IPS DF 6.9 (cell line): Measurements from ENCODE around the gene ABHD5.

Experiments used
- DNase-seq: peaks from one replicate; pipeline ENCODE4 v3.0.0-alpha.2; 2013; ENCODE audit warnings: low read depth, low spot score
- H3K27ac ChIP-seq: one replicate; pipeline ENCODE4 v1.5.1; 2013; ENCODE audit warnings: low read length, control low read depth
- H3K27me3 ChIP-seq: 2 replicates; pipeline ENCODE4 v1.6.1; 2013; ENCODE audit warnings: mild to moderate bottlenecking, low read length; ENCODE audit not compliant: control insufficient read depth, insufficient read depth
- H3K36me3 ChIP-seq: 2 replicates; pipeline ENCODE4 v1.6.1; 2013; ENCODE audit warnings: low read length; ENCODE audit not compliant: control insufficient read depth, insufficient read depth
- H3K4me1 ChIP-seq: 2 replicates; pipeline ENCODE4 v1.6.1; 2013; ENCODE audit warnings: low read length; ENCODE audit not compliant: control insufficient read depth, insufficient read depth
- H3K4me3 ChIP-seq: 2 replicates; pipeline ENCODE4 v1.5.1; 2013; ENCODE audit warnings: mild to moderate bottlenecking, low read length
- H3K9me3 ChIP-seq: 2 replicates; pipeline ENCODE4 v1.6.1; 2013; ENCODE audit warnings: low read length, inconsistent platforms; ENCODE audit not compliant: control insufficient read depth, insufficient read depth
- WGBS: extraction: QIAGEN DNeasy Blood & Tissue Kit; methylation state at CpG from one replicate; pipeline ENCODE4 v1.1.7; 2013; ENCODE audit warnings: mixed read lengths, missing lambda C conversion rate; ENCODE audit not compliant: insufficient read length, insufficient coverage; 5-methylcytosine and 5-hydroxymethylcytosine counted together

Gene ABHD5

DNA sequence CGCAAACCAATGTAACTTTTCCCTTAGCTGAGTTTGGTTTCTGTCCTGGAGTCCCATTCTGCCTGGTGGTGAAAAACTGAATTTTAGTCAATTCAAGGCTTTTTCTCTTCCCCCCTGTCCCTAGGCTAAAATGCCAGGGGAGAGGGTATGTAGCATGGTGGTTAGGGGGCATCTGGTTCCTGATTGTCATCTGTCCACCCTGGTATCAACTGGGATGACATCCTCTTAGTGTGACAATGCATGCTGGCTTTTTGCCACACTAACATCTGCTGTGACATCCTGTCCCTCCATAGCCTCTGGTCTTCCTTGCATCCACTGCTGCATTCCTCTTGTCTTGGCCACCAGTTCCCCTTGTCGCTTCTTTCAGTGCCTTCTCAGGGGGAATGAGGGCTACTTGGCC lies 73.7 kb downstream of the ABHD5 start:
- WGBS = no CpG with 5 or more reads among the region's 2 CpGs
- H3K4me1 ChIP-seq = no peaks in the 10 kb centered on the region
- H3K36me3 ChIP-seq = no peaks in the 10 kb centered on the region
- no peak overlapping the region for H3K4me3 ChIP-seq
- H3K27me3 ChIP-seq = no peaks in the 10 kb centered on the region
- no peak for DNase-seq
- no peak overlapping the region for H3K27ac ChIP-seq
- H3K9me3 ChIP-seq = no peaks in the 10 kb centered on the region

- no CpG with 5 or more reads among the region's 4 CpGs for WGBS
- H3K4me3 ChIP-seq = no peak overlapping the region
- H3K36me3 ChIP-seq = no peaks in the 10 kb centered on the region
- no peaks in the 10 kb centered on the region for H3K9me3 ChIP-seq
- peaks cover 2% of the 10 kb centered on the region; the same call in 1 of the 2 replicates for H3K4me1 ChIP-seq
- H3K27me3 ChIP-seq = no peaks in the 10 kb centered on the region
- DNase-seq = no peak
- no peak overlapping the region for H3K27ac ChIP-seq
Observed at GRCh38 chr3:43765521-43765971, 74.8 kb downstream of the ABHD5 start.

GRCh38 chr3:43766672-43767465 lies 76.1 kb downstream of the ABHD5 start:
- WGBS = no CpG with 5 or more reads among the region's 2 CpGs
- Histone ChIP-seq H3K4me1 (peaks cover 2% of the 10 kb centered on the region; the same call in 1 of the 2 replicates), H3K27me3 (no peaks in the 10 kb centered on the region), H3K27ac (no peak overlapping the region), H3K9me3 (no peaks in the 10 kb centered on the region), H3K36me3 (no peaks in the 10 kb centered on the region), H3K4me3 (no peak overlapping the region)
- no peak for DNase-seq

DNA sequence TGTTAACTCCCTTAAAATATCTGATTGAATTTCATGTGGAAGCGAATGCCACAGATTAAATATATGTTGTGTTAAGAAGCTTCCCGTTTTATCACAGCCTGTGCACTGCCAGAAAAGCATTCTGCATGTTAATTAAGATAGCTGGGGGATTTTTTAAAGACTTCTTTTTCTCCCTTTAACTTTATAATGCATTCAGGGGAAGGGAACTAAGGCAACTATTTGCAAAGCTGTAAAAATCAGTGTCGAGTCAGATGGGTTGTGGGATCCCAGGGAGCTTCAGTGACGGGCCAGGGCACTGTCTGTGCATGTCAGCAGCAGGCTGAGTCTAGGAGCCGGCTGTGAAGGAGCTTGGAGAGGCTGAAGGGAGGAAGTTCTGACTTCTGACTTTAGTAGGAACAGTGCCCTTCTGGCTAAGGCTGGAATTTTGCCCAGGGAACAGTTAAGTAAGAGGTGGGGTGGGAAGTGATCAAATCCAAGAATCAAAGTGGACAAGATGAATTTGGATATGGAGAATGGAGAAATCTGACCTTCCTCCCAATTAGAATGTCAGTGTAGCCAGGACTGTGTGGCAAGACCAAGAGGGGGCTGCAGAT lies 77.7 kb downstream of the ABHD5 start:
- H3K4me1 ChIP-seq = peaks cover 4% of the 10 kb centered on the region; the same call in 1 of the 2 replicates
- no peak for DNase-seq
- no peaks in the 10 kb centered on the region for H3K36me3 ChIP-seq
- no peak overlapping the region for H3K4me3 ChIP-seq
- no peaks in the 10 kb centered on the region for H3K9me3 ChIP-seq
- H3K27ac ChIP-seq = no peak overlapping the region
- no peaks in the 10 kb centered on the region for H3K27me3 ChIP-seq
- no CpG with 5 or more reads among the region's 5 CpGs for WGBS

DNA sequence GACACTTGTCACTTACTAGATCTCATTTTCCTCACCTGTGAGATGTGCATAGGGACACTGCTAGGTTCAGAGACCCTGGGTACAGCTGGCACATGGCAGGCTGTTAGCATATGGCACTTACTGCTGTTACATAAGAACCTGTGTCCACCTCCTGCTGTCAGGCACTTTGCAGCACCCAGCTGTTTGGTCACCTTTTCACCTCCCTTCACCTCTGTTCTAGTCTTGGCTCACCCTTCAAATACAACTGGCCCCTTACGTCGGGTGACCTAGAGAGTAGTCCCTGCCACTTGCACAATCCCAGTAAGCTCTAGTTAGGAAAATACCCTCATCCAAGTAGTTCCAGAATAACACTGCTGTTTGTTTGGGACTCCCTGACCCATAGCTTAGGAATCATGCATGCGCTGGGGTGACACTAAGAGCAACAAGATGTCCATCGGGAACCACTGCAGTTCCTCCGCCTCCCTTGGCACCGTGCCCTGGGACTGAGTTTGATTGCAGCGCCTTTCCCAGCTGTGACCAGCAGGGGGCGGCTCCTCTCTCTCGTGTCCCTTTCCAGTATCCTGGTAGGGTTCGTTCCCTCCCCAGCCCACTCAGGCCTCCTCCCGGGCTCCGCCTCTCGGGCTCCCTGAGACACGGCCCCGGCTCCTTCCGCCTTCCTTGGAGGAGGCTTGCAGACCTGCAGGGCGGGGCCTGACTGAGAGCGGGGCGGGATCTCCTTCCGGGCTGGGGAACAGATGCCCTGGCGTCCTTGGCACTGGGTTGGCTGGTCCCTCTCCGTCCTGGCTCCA lies 78.6 kb downstream of the ABHD5 start:
- H3K27ac ChIP-seq = no peak overlapping the region
- H3K4me3 ChIP-seq = no peak overlapping the region
- no CpG with 5 or more reads among the region's 22 CpGs for WGBS
- no peaks in the 10 kb centered on the region for H3K36me3 ChIP-seq
- H3K9me3 ChIP-seq = no peaks in the 10 kb centered on the region
- peak; percentile 92 for DNase-seq
- H3K27me3 ChIP-seq = no peaks in the 10 kb centered on the region
- H3K4me1 ChIP-seq = peaks cover 4% of the 10 kb centered on the region; the same call in 1 of the 2 replicates

DNA sequence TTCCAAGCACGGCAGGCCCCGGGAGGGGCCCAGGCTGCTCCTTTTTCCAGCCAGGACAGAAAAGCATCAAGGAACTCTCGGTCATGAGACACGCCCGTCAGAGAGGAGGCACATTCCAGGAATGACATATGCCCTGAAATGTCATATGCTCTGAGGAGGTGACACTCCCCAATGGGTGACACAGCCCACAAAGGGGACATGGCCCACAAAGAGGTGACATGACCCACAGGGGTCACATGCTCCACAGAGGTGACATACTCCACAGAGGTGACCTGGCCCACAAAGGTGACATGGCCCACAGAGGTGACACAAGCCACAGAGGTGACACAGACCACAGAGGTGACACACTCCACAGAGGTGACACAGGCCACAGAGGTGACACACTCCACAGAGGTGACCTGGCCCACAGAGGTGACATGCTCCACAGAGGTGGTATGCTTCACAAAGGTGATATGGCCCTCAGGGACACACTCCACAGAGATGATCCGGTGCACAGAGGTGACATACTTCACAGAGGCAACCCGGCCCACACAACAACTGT lies 79.2 kb downstream of the ABHD5 start:
- H3K27me3 ChIP-seq = no peaks in the 10 kb centered on the region
- H3K27ac ChIP-seq = no peak overlapping the region
- H3K36me3 ChIP-seq = no peaks in the 10 kb centered on the region
- no CpG with 5 or more reads among the region's 7 CpGs for WGBS
- no peak overlapping the region for H3K4me3 ChIP-seq
- peaks cover 4% of the 10 kb centered on the region; the same call in 1 of the 2 replicates for H3K4me1 ChIP-seq
- no peaks in the 10 kb centered on the region for H3K9me3 ChIP-seq
- no peak for DNase-seq

GRCh38 chr3:43770426-43771103 lies 79.8 kb downstream of the ABHD5 start:
- DNase-seq = no peak
- H3K36me3 ChIP-seq = no peaks in the 10 kb centered on the region
- H3K27ac ChIP-seq = no peak overlapping the region
- H3K4me3 ChIP-seq = no peak overlapping the region
- peaks cover 4% of the 10 kb centered on the region; the same call in 1 of the 2 replicates for H3K4me1 ChIP-seq
- H3K9me3 ChIP-seq = no peaks in the 10 kb centered on the region
- no CpG with 5 or more reads among the region's 11 CpGs for WGBS
- H3K27me3 ChIP-seq = no peaks in the 10 kb centered on the region

- Histone ChIP-seq H3K27me3 (no peaks in the 10 kb centered on the region), H3K4me1 (peaks cover 4% of the 10 kb centered on the region; the same call in 1 of the 2 replicates), H3K36me3 (no peaks in the 10 kb centered on the region), H3K27ac (no peak overlapping the region), H3K4me3 (no peak overlapping the region), H3K9me3 (no peaks in the 10 kb centered on the region)
- WGBS = no CpG with 5 or more reads among the region's 5 CpGs
- no peak for DNase-seq
Observed at GRCh38 chr3:43771610-43772009, 80.9 kb downstream of the ABHD5 start.

GRCh38 chr3:43773273-43774094 lies 82.7 kb downstream of the ABHD5 start:
- no peaks in the 10 kb centered on the region for H3K27me3 ChIP-seq
- H3K36me3 ChIP-seq = no peaks in the 10 kb centered on the region
- no peaks in the 10 kb centered on the region for H3K9me3 ChIP-seq
- H3K4me3 ChIP-seq = no peak overlapping the region
- H3K27ac ChIP-seq = no peak overlapping the region
- H3K4me1 ChIP-seq = peaks cover 4% of the 10 kb centered on the region; the same call in 1 of the 2 replicates
- no peak for DNase-seq
- WGBS = no CpG with 5 or more reads among the region's 10 CpGs
